OCI-LY3 (cell line): ENCODE data around the gene FXYD2.

ENCODE experiments used
- EZH2phosphoT487 ChIP-seq: fragments of 200-600 bp; shearing (Covaris generic); IDR thresholded peaks from 2 replicates; pipeline ENCODE4 v1.6.1; 2018; ENCODE audit warnings: antibody characterized with exemption, mixed run types, low read depth
- TF ChIP-seq, protein P1 (sequence below): fragments of 200-600, 300-600 bp; sonication (generic); IDR thresholded peaks from 2 replicates; pipeline ENCODE4 v1.5.1; 2014; ENCODE audit warnings: antibody characterized with exemption, low read length, low read depth

DNA sequence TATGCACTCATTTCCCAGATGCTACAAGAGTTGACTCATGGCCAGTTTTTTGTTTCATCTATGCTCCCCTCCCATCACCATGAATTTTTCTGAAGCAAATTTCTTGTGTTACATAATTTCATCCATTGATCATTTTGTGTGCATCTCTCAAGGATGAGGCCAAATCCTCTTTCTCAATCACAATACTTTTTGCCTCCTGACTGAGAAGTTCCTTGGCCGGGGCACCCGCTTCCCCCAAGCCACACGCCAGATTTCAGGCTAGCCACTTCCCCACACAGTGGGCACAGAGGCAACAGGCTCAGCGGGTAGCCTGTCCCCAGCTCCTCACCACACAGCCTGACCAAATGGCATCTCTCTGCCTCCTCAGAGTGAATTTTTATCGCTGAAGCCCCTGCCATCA, 17.7 kb downstream of the FXYD2 start:
- TF ChIP-seq, protein P1, sequence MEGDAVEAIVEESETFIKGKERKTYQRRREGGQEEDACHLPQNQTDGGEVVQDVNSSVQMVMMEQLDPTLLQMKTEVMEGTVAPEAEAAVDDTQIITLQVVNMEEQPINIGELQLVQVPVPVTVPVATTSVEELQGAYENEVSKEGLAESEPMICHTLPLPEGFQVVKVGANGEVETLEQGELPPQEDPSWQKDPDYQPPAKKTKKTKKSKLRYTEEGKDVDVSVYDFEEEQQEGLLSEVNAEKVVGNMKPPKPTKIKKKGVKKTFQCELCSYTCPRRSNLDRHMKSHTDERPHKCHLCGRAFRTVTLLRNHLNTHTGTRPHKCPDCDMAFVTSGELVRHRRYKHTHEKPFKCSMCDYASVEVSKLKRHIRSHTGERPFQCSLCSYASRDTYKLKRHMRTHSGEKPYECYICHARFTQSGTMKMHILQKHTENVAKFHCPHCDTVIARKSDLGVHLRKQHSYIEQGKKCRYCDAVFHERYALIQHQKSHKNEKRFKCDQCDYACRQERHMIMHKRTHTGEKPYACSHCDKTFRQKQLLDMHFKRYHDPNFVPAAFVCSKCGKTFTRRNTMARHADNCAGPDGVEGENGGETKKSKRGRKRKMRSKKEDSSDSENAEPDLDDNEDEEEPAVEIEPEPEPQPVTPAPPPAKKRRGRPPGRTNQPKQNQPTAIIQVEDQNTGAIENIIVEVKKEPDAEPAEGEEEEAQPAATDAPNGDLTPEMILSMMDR = no peak
- TF ChIP-seq EZH2phosphoT487 = no peak
